ENCODE measurements around the gene CEACAM20. TPM values are rescaled to one million over a fixed set of nuclear protein-coding genes. Genes with fewer than 3 reads are reported as not detected.
"Not testable (repeated sequence)": the region's sequence is repeated elsewhere in the genome, so short reads cannot be mapped to it uniquely, and the experiment has no call there.

Gene CEACAM20
- total RNA-seq, 1 donor from 2014 or later, result not detected

- H2AFZ ChIP-seq (replicated peaks), result no peak overlapping the region
- peaks cover 6% of the 10 kb centered on the region for H3F3A ChIP-seq (ENCODE audit: low read depth)
- no peaks in the 10 kb centered on the region for H4K20me1 ChIP-seq (ENCODE audit: low read depth)
- Mint-ChIP-seq H3K9me3 (peaks cover 71% of the 10 kb centered on the region), H3K4me1 (peaks cover 8% of the 10 kb centered on the region), H3K36me3 (peaks cover 56% of the 10 kb centered on the region), H3K4me3 (peak overlapping the region; percentile 91), H3K27ac (no peak overlapping the region), H3K27me3 (ENCODE audit: insufficient read depth, low read depth) (peaks cover 14% of the 10 kb centered on the region)
- H3K9me3 ChIP-seq (ENCODE audit: low read depth), result peaks cover 7% of the 10 kb centered on the region
- peaks cover 21% of the 10 kb centered on the region for H3K27me3 ChIP-seq
- H3K4me1 ChIP-seq, result no peaks in the 10 kb centered on the region
- TF ChIP-seq EZH2 (IDR thresholded peaks at IDR 0.05) (no peak), EZH2phosphoT487 (IDR thresholded peaks at IDR 0.05) (no peak), CTCF (IDR thresholded peaks at IDR 0.05) (no peak)
- DNase-seq (ENCODE audit: low spot score), result no peak
- H3K4me3 ChIP-seq, result peak overlapping the region; percentile 86
- H3K79me2 ChIP-seq (ENCODE audit: low read depth), result peaks cover 58% of the 10 kb centered on the region
- no peak overlapping the region for H3K27ac ChIP-seq
- no peak overlapping the region for H3K9ac ChIP-seq
- peak overlapping the region; percentile 92 for H3K4me2 ChIP-seq
- H3K36me3 ChIP-seq, result peaks cover 20% of the 10 kb centered on the region
These were observed 30.5 kb downstream of the CEACAM20 start for GRCh38 chr19:44498988-44499387.

GRCh38 chr19:44496711-44497110 is 32.8 kb downstream of the CEACAM20 start:
- H2AFZ ChIP-seq (replicated peaks), result no peak overlapping the region
- H3K4me2 ChIP-seq, result no peak overlapping the region
- H4K20me1 ChIP-seq (ENCODE audit: low read depth), result no peaks in the 10 kb centered on the region
- H3K27ac ChIP-seq, result no peak overlapping the region
- no peak overlapping the region for H3K9ac ChIP-seq
- Mint-ChIP-seq H3K4me1 (peaks cover 8% of the 10 kb centered on the region), H3K4me3 (no peak overlapping the region), H3K27me3 (ENCODE audit: insufficient read depth, low read depth) (peaks cover 13% of the 10 kb centered on the region), H3K9me3 (peaks cover 83% of the 10 kb centered on the region), H3K36me3 (peaks cover 79% of the 10 kb centered on the region), H3K27ac (no peak overlapping the region)
- H3K4me3 ChIP-seq, result no peak overlapping the region
- H3F3A ChIP-seq (ENCODE audit: low read depth), result peaks cover 6% of the 10 kb centered on the region
- peaks cover 4% of the 10 kb centered on the region for H3K27me3 ChIP-seq
- H3K36me3 ChIP-seq, result peaks cover 40% of the 10 kb centered on the region
- peaks cover 79% of the 10 kb centered on the region for H3K79me2 ChIP-seq (ENCODE audit: low read depth)
- DNase-seq (ENCODE audit: low spot score), result no peak
- TF ChIP-seq CTCF (IDR thresholded peaks at IDR 0.05) (no peak), EZH2 (IDR thresholded peaks at IDR 0.05) (no peak), EZH2phosphoT487 (IDR thresholded peaks at IDR 0.05) (no peak)
- H3K9me3 ChIP-seq (ENCODE audit: low read depth), result peaks cover 15% of the 10 kb centered on the region
- H3K4me1 ChIP-seq, result no peaks in the 10 kb centered on the region

- Histone ChIP-seq H3K27ac (no peak overlapping the region), H3K9ac (no peak overlapping the region), H3K27me3 (peaks cover 3% of the 10 kb centered on the region), H3K4me3 (peak overlapping the region; percentile 11), H3K9me3 (ENCODE audit: low read depth) (peaks cover 77% of the 10 kb centered on the region), H3K79me2 (ENCODE audit: low read depth) (no peaks in the 10 kb centered on the region), H3F3A (ENCODE audit: low read depth) (peaks cover 37% of the 10 kb centered on the region), H3K36me3 (peaks cover 67% of the 10 kb centered on the region), H2AFZ (replicated peaks) (no peak overlapping the region), H4K20me1 (ENCODE audit: low read depth) (no peaks in the 10 kb centered on the region), H3K4me2 (no peak overlapping the region), H3K4me1 (no peaks in the 10 kb centered on the region)
- no peak for TF ChIP-seq CTCF (IDR thresholded peaks at IDR 0.05)
- Mint-ChIP-seq H3K4me1 (no peaks in the 10 kb centered on the region), H3K9me3 (peaks cover 92% of the 10 kb centered on the region), H3K27ac (no peak overlapping the region), H3K36me3 (peaks cover 88% of the 10 kb centered on the region), H3K4me3 (no peak overlapping the region), H3K27me3 (ENCODE audit: insufficient read depth, low read depth) (peaks cover 5% of the 10 kb centered on the region)
- peak; percentile 12 for DNase-seq (ENCODE audit: low spot score)
These were observed 52.7 kb downstream of the CEACAM20 start for GRCh38 chr19:44476559-44477408.

- not testable (repeated sequence) for H3K36me3 ChIP-seq; H3K4me3 Mint-ChIP-seq; H3K4me3 ChIP-seq; H3K4me1 Mint-ChIP-seq; DNase-seq (ENCODE audit: low spot score); H3K9ac ChIP-seq; H3K27me3 ChIP-seq; H3K27me3 Mint-ChIP-seq (ENCODE audit: insufficient read depth, low read depth); H3K4me2 ChIP-seq; H3F3A ChIP-seq (ENCODE audit: low read depth); H3K79me2 ChIP-seq (ENCODE audit: low read depth); H4K20me1 ChIP-seq (ENCODE audit: low read depth); H2AFZ ChIP-seq (replicated peaks); H3K4me1 ChIP-seq; H3K27ac ChIP-seq; H3K27ac Mint-ChIP-seq; H3K9me3 ChIP-seq (ENCODE audit: low read depth)
- peaks cover 10% of the 10 kb centered on the region for H3K36me3 Mint-ChIP-seq
- peaks cover 77% of the 10 kb centered on the region for H3K9me3 Mint-ChIP-seq
These were observed 60.7 kb downstream of the CEACAM20 start for GRCh38 chr19:44468730-44469129.

- not testable (repeated sequence) for H3K4me3 Mint-ChIP-seq; H3K9ac ChIP-seq; H3K9me3 ChIP-seq (ENCODE audit: low read depth); H3K36me3 ChIP-seq; H3K27ac ChIP-seq; H3K79me2 ChIP-seq (ENCODE audit: low read depth); H3K4me1 Mint-ChIP-seq; H3K4me3 ChIP-seq; H3K4me1 ChIP-seq; H3K4me2 ChIP-seq; H3K27ac Mint-ChIP-seq; H3K27me3 ChIP-seq; H3K27me3 Mint-ChIP-seq (ENCODE audit: insufficient read depth, low read depth); H4K20me1 ChIP-seq (ENCODE audit: low read depth); H2AFZ ChIP-seq (replicated peaks); H3K36me3 Mint-ChIP-seq; H3F3A ChIP-seq (ENCODE audit: low read depth); DNase-seq (ENCODE audit: low spot score)
- H3K9me3 Mint-ChIP-seq, result peaks cover 40% of the 10 kb centered on the region
These were observed 66.7 kb downstream of the CEACAM20 start for GRCh38 chr19:44462600-44463286.
